H1 (cell line): Measurements from ENCODE around the gene ABCA6. TPM values are rescaled to one million over a fixed set of nuclear protein-coding genes. Genes with fewer than 3 reads are reported as not detected.

Source experiments
- CTCF ChIA-PET: fragments of 300-600 bp; sonication (Branson Sonifier 250); formaldehyde crosslinking; loops from one replicate; lab custom pipeline; 2021; ENCODE audit not compliant: partially characterized antibody; lab: Charles Lee
- POLR2A ChIA-PET: fragments of 300-600 bp; sonication (Branson Sonifier 250); formaldehyde crosslinking; loops from one replicate; lab custom pipeline; 2021; ENCODE audit warnings: inconsistent platforms; ENCODE audit not compliant: partially characterized antibody; lab: Charles Lee
- DNase-seq, 2 experiments: peaks; one replicate each; pipeline versions ENCODE4 v3.0.0 to v3.0.0-alpha.2; 2010 to 2022; ENCODE audit warnings: low spot score in 2 of 2, low read depth in 1 of 2, mixed read lengths in 1 of 2
- FAIRE-seq: peaks from 2 replicates; lab custom pipeline; 2011; peaks lifted over from hg19 to GRCh38; lab: Jason Lieb, UNC
- H2AFZ ChIP-seq: 2 replicates; pipeline ENCODE4 v1.8.1; 2012; ENCODE audit warnings: low read length, inconsistent platforms
- H2AK5ac ChIP-seq: 2 replicates; pipeline ENCODE4 v1.6.1; 2013; ENCODE audit warnings: low read depth, low read length
- H2BK120ac ChIP-seq: replicated peaks from 2 replicates; pipeline ENCODE3; 2013; ENCODE audit warnings: low read depth, low read length, inconsistent platforms
- H2BK12ac ChIP-seq: 2 replicates; pipeline ENCODE4 v1.6.1; 2013; ENCODE audit warnings: low read depth, low read length
- H2BK15ac ChIP-seq: 2 replicates; pipeline ENCODE4 v1.6.1; 2013; ENCODE audit warnings: low read length
- H2BK20ac ChIP-seq: 2 replicates; pipeline ENCODE4 v1.6.1; 2013; ENCODE audit warnings: low read length
- H2BK5ac ChIP-seq: 2 replicates; pipeline ENCODE4 v1.6.1; 2013; ENCODE audit warnings: low read depth, low read length
- H3K14ac ChIP-seq: 2 replicates; pipeline ENCODE4 v1.6.1; 2013; ENCODE audit warnings: inconsistent platforms; ENCODE audit not compliant: insufficient read length
- H3K18ac ChIP-seq: 2 replicates; pipeline ENCODE4 v1.6.1; 2013; ENCODE audit warnings: low read length; ENCODE audit errors: extremely low read depth
- H3K23ac ChIP-seq: 2 replicates; pipeline ENCODE4 v1.6.1; 2013; ENCODE audit warnings: inconsistent platforms; ENCODE audit not compliant: insufficient read length
- H3K23me2 ChIP-seq: 2 replicates; pipeline ENCODE4 v1.6.1; 2013; ENCODE audit warnings: low read depth, low read length
- H3K27ac ChIP-seq: 2 replicates; pipeline ENCODE4 v1.6.1; 2011; ENCODE audit warnings: low read depth, low read length, inconsistent platforms
- H3K27me3 ChIP-seq, 4 experiments: replicated peaks in 1 of 4; 1 replicate in 1 of 4; 2 replicates in 3 of 4; pipeline versions ENCODE4 v1.6.1 to v1.8.1; 2011 to 2013; ENCODE audit warnings: low read length in 3 of 4, mild to moderate bottlenecking in 3 of 4, inconsistent platforms in 2 of 4, mixed read lengths in 2 of 4, moderate library complexity in 1 of 4; ENCODE audit not compliant: control insufficient read depth in 3 of 4, insufficient read depth in 3 of 4; ENCODE audit errors: extremely low read depth in 1 of 4
- H3K36me3 ChIP-seq, 4 experiments: 2 replicates each; pipeline versions ENCODE4 v1.6.1 to v1.8.1; 2011 to 2013; ENCODE audit warnings: mild to moderate bottlenecking in 4 of 4, low read length in 3 of 4, moderate library complexity in 2 of 4, control low read depth in 1 of 4, inconsistent platforms in 1 of 4; ENCODE audit not compliant: insufficient read depth in 4 of 4, control insufficient read depth in 2 of 4
- H3K4ac ChIP-seq: replicated peaks from 2 replicates; pipeline ENCODE3; 2013; ENCODE audit warnings: low read length, low read depth, mixed read lengths, inconsistent platforms; ENCODE audit not compliant: insufficient read length
- H3K4me1 ChIP-seq, 4 experiments: replicated peaks in 1 of 4; 1 replicate in 1 of 4; 2 replicates in 3 of 4; pipeline versions ENCODE4 v1.6.1 to v1.8.1; 2011 to 2013; ENCODE audit warnings: low read length in 3 of 4, inconsistent platforms in 2 of 4, mixed read lengths in 1 of 4; ENCODE audit not compliant: insufficient read depth in 4 of 4, control insufficient read depth in 3 of 4
- H3K4me2 ChIP-seq, 2 experiments: 2 replicates each; pipeline versions ENCODE4 v1.6.1 to v1.8.1; 2011 to 2013; ENCODE audit warnings: low read depth in 2 of 2, low read length in 2 of 2, control low read depth in 1 of 2, inconsistent platforms in 1 of 2, mild to moderate bottlenecking in 1 of 2; ENCODE audit not compliant: insufficient read depth in 1 of 2
- H3K4me3 ChIP-seq, 4 experiments: fragments of 200-600, 300-600 bp in 1 of 4; sonication (generic), shearing (Covaris generic), sonication (Bioruptor Twin) in 1 of 4; 2 replicates each; pipeline versions ENCODE4 v1.5.1 to v1.8.1; 2011 to 2016; ENCODE audit warnings: low read length in 4 of 4, low read depth in 3 of 4, control low read depth in 2 of 4, inconsistent platforms in 2 of 4, mild to moderate bottlenecking in 2 of 4, mixed read lengths in 1 of 4, moderate library complexity in 1 of 4; ENCODE audit not compliant: insufficient read depth in 2 of 4; ENCODE audit errors: extremely low read depth in 1 of 4
- H3K56ac ChIP-seq: replicated peaks from 2 replicates; pipeline ENCODE3; 2013; ENCODE audit warnings: low read depth, mild to moderate bottlenecking, mixed read lengths, low read length, inconsistent platforms; ENCODE audit not compliant: insufficient read length
- H3K79me1 ChIP-seq: 2 replicates; pipeline ENCODE4 v1.6.1; 2013; ENCODE audit warnings: low read depth, low read length, control low read depth
- H3K79me2 ChIP-seq, 2 experiments: 2 replicates each; pipeline versions ENCODE4 v1.6.1 to v1.8.1; 2012 to 2013; ENCODE audit warnings: low read length in 2 of 2, mild to moderate bottlenecking in 2 of 2, inconsistent platforms in 1 of 2; ENCODE audit not compliant: insufficient read depth in 2 of 2, control insufficient read depth in 1 of 2
- H3K9ac ChIP-seq, 4 experiments: replicated peaks in 1 of 4; 1 replicate in 1 of 4; 2 replicates in 3 of 4; pipeline versions ENCODE4 v1.6.1 to v1.8.1; 2011 to 2013; ENCODE audit warnings: low read depth in 3 of 4, low read length in 3 of 4, control low read depth in 2 of 4, mild to moderate bottlenecking in 2 of 4, moderate library complexity in 2 of 4, inconsistent platforms in 1 of 4; ENCODE audit errors: extremely low read depth in 1 of 4
- H3K9me3 ChIP-seq, 2 experiments: 2 replicates each; pipeline versions ENCODE4 v1.6.1 to v1.8.1; 2012 to 2013; ENCODE audit warnings: mild to moderate bottlenecking in 2 of 2, moderate library complexity in 2 of 2, control low read depth in 1 of 2, inconsistent platforms in 1 of 2, low read depth in 1 of 2, low read length in 1 of 2, mixed read lengths in 1 of 2; ENCODE audit not compliant: insufficient read depth in 2 of 2
- H4K20me1 ChIP-seq, 2 experiments: replicated peaks in 1 of 2; 2 replicates each; pipeline versions ENCODE3 to v1.8.1; 2011 to 2013; ENCODE audit warnings: inconsistent platforms in 2 of 2, low read length in 2 of 2, mild to moderate bottlenecking in 1 of 2; ENCODE audit not compliant: insufficient read depth in 2 of 2, control insufficient read depth in 1 of 2
- H4K5ac ChIP-seq: 2 replicates; pipeline ENCODE4 v1.6.1; 2013; ENCODE audit warnings: low read length, low read depth, mixed read lengths, inconsistent platforms; ENCODE audit not compliant: insufficient read length
- H4K8ac ChIP-seq: 2 replicates; pipeline ENCODE4 v1.8.0; 2013; ENCODE audit warnings: mild to moderate bottlenecking, moderate library complexity, low read length, inconsistent platforms; ENCODE audit not compliant: insufficient read depth; ENCODE audit errors: extremely low read depth
- H4K91ac ChIP-seq: replicated peaks from 2 replicates; pipeline ENCODE3; 2013; ENCODE audit warnings: low read length, mixed read lengths, inconsistent platforms; ENCODE audit not compliant: insufficient read length
- BRCA1 ChIP-seq: IDR thresholded peaks from 2 replicates; pipeline ENCODE4 v1.6.1; 2012; ENCODE audit warnings: low read depth, low read length, improper control_type of control experiment
- CHD1 ChIP-seq: IDR thresholded peaks from 2 replicates; pipeline ENCODE4 v1.6.1; 2012; ENCODE audit warnings: low read depth, low read length, improper control_type of control experiment
- GABPA ChIP-seq: IDR thresholded peaks from 2 replicates; pipeline ENCODE4 v1.6.1; 2011; ENCODE audit warnings: mild to moderate bottlenecking, low read length, moderate library complexity, borderline replicate concordance; ENCODE audit not compliant: insufficient read depth
- HDAC6 ChIP-seq: IDR thresholded peaks from one replicate; pipeline ENCODE4 v1.7.1; 2012; ENCODE audit warnings: low read depth, mild to moderate bottlenecking, inconsistent platforms, low read length, moderate library complexity
- JUN ChIP-seq: IDR thresholded peaks from 2 replicates; pipeline ENCODE4 v1.6.1; 2011; ENCODE audit warnings: low read depth, mild to moderate bottlenecking, improper control_type of control experiment, low read length
- RBBP5 ChIP-seq: IDR thresholded peaks from 2 replicates; pipeline ENCODE4 v1.7.1; 2012; ENCODE audit warnings: low read depth, mild to moderate bottlenecking, inconsistent platforms, low read length, moderate library complexity, borderline replicate concordance
- SRF ChIP-seq: IDR thresholded peaks from 2 replicates; pipeline ENCODE4 v1.6.1; 2011; ENCODE audit warnings: mild to moderate bottlenecking, low read depth, low read length, moderate library complexity
- SUZ12 ChIP-seq: fragments of 200-600 bp; sonication (generic); IDR thresholded peaks from 2 replicates; pipeline ENCODE4 v1.6.1; 2012; ENCODE audit warnings: mild to moderate bottlenecking, inconsistent platforms, low read length, moderate library complexity, mixed read lengths
- TAF7 ChIP-seq: optimal IDR thresholded peaks from 2 replicates; pipeline ENCODE3; 2011; ENCODE audit warnings: low read depth, mild to moderate bottlenecking, inconsistent platforms, low read length, moderate library complexity, borderline replicate concordance
- WGBS, 2 experiments: shearing (Covaris generic) in 1 of 2; methylation state at CpG; one replicate each; pipeline versions ENCODE4 v1.1.6 to v1.1.7; 2013 to 2015; ENCODE audit warnings: low lambda C conversion rate in 2 of 2, mixed read lengths in 2 of 2, inconsistent platforms in 1 of 2, low coverage in 1 of 2, missing lambda C conversion rate in 1 of 2; ENCODE audit not compliant: insufficient replicate concordance in 2 of 2, insufficient coverage in 1 of 2, insufficient read length in 1 of 2; ENCODE audit errors: extremely low coverage in 1 of 2, missing lambda C conversion rate in 1 of 2; 5-methylcytosine and 5-hydroxymethylcytosine counted together
- polyA plus RNA-seq, 7 experiments: library from polyadenylated mRNA; depleted of rRNA in 3 of 7; stranded (reverse) in 5 of 7; unstranded in 2 of 7; fragments of >200 nt in 5 of 7; fragments of 200-250 nt in 2 of 7; gene quantifications; 1 replicate in 5 of 7; 2 replicates in 1 of 7; 4 replicates in 1 of 7; pipeline versions ENCODE4 v1.2.1 to v1.2.3, GENCODE V29; 2011 to 2013; ENCODE audit warnings: missing spikeins in 2 of 7, mixed read lengths in 2 of 7
- total RNA-seq: library from RNA; stranded (reverse); fragmentation: NEBNext Ultra II Directional; extraction: Animal tissue kit (Norgen Biotek cat#: 25700); gene quantifications from 2 replicates; pipeline ENCODE4 v1.2.1, GENCODE V29; 2021

Gene ABCA6
- total and polyA plus RNA-seq, 2 of the 8 experiments (the other 6 are each of a cell fraction or from before 2014, with no cell fraction given) = not detected

DNA sequence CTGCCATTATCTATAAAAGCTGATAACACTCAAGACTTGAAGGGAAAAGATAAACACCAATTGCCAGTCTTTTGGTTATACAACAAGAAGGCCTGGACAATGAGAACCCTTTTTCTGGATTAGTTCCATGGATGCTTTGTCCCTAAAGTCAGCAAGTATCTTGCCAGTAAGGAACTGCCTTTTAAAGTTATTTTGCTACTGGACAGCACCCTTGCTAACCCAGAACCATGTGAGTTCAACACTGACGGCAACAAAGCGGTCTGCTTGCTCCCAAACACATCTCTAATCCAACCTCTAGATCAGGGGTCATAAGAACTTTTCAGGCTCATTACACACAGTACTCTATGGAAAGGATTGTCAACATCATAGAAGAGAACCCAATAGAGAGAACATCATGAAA is 25.3 kb upstream of the ABCA6 start:
- CTCF ChIA-PET = no interaction called here
- Histone ChIP-seq H3K14ac (no peak overlapping the region), H2BK12ac (no peak overlapping the region), H3K27me3 (no peaks in the 10 kb centered on the region), H3K4me1 (no peaks in the 10 kb centered on the region), H3K4me3 (no peak overlapping the region), H2BK5ac (no peak overlapping the region), H3K9me3 (no peaks in the 10 kb centered on the region), H3K79me2 (no peaks in the 10 kb centered on the region), H3K23me2 (no peaks in the 10 kb centered on the region), H4K91ac (no peak overlapping the region), H3K56ac (no peak overlapping the region), H3K4me2 (no peak overlapping the region), H2BK120ac (no peak overlapping the region), H2AK5ac (no peak overlapping the region)
- 97% methylated on average over 2 of the region's 2 CpGs; no CpG with 5 or more reads in 1 of the 2 experiments for WGBS, 2 experiments
- no peak for DNase-seq
- TF ChIP-seq RBBP5 = no peak
- no peak for TF ChIP-seq JUN
- no peak for TF ChIP-seq GABPA
- TF ChIP-seq TAF7 = no peak
- TF ChIP-seq CHD1 = no peak
- no peak for TF ChIP-seq SUZ12
- TF ChIP-seq HDAC6 = no peak
- no peak for TF ChIP-seq SRF
- no peak for TF ChIP-seq BRCA1
- TF ChIP-seq, all 59 proteins: peak for 0
- POLR2A ChIA-PET = interaction anchor here (0.6 kb wide), 1 partner anchor 82 kb away, joined by 3 read pairs; no protein-coding TSS in a partner anchor
- no peaks in the 10 kb centered on the region for H3K79me1 ChIP-seq
- H3K23ac ChIP-seq = no peak overlapping the region
- H4K8ac ChIP-seq = no peak overlapping the region
- H3K4ac ChIP-seq = no peak overlapping the region
- no peak overlapping the region for H3K27ac ChIP-seq
- H3K9ac ChIP-seq = no peak overlapping the region
- FAIRE-seq = no peak
- no peaks in the 10 kb centered on the region for H4K20me1 ChIP-seq
- H2AFZ ChIP-seq = no peak overlapping the region
- no peak overlapping the region for H2BK20ac ChIP-seq
- no peak overlapping the region for H3K18ac ChIP-seq
- H2BK15ac ChIP-seq = no peak overlapping the region
- no peak overlapping the region for H4K5ac ChIP-seq
- H3K36me3 ChIP-seq = no peaks in the 10 kb centered on the region
